Mesendoderm (in vitro differentiated cells): ENCODE data around the gene RASAL2.

Source experiments
- DNase-seq: peaks from one replicate; pipeline ENCODE4 v3.0.0; 2013
- H2AK5ac ChIP-seq: 2 replicates; pipeline ENCODE4 v1.6.1; 2013; ENCODE audit warnings: low read length, inconsistent platforms
- H2BK120ac ChIP-seq: 2 replicates; pipeline ENCODE4 v1.6.1; 2013; ENCODE audit warnings: low read depth, mild to moderate bottlenecking, low read length, moderate library complexity, mixed read lengths
- H2BK15ac ChIP-seq: replicated peaks from 2 replicates; pipeline ENCODE4 v1.6.1; 2013; ENCODE audit warnings: low read depth, mild to moderate bottlenecking, moderate library complexity
- H2BK5ac ChIP-seq: 2 replicates; pipeline ENCODE4 v1.6.1; 2013; ENCODE audit warnings: low read length, inconsistent platforms
- H3K18ac ChIP-seq: 2 replicates; pipeline ENCODE4 v1.6.1; 2013; ENCODE audit warnings: mild to moderate bottlenecking, low read length, mixed read lengths
- H3K23ac ChIP-seq: one replicate; pipeline ENCODE4 v1.6.1; 2013; ENCODE audit warnings: low read length
- H3K27ac ChIP-seq: 2 replicates; pipeline ENCODE4 v1.5.1; 2013; ENCODE audit warnings: low read depth, mild to moderate bottlenecking, inconsistent platforms, low read length, moderate library complexity
- H3K27me3 ChIP-seq: 2 replicates; pipeline ENCODE4 v1.6.1; 2013; ENCODE audit warnings: low read length, control low read depth, mild to moderate bottlenecking, inconsistent platforms; ENCODE audit not compliant: insufficient read depth, poor library complexity
- H3K36me3 ChIP-seq: 2 replicates; pipeline ENCODE4 v1.6.1; 2013; ENCODE audit warnings: low read length, inconsistent platforms; ENCODE audit not compliant: control insufficient read depth, insufficient read depth
- H3K4ac ChIP-seq: one replicate; pipeline ENCODE4 v1.6.1; 2013; ENCODE audit warnings: low read depth, mild to moderate bottlenecking, low read length, moderate library complexity
- H3K4me1 ChIP-seq: 2 replicates; pipeline ENCODE4 v1.6.1; 2013; ENCODE audit warnings: low read depth, low read length, inconsistent platforms; ENCODE audit not compliant: control insufficient read depth
- H3K4me2 ChIP-seq: 2 replicates; pipeline ENCODE4 v1.6.1; 2013; ENCODE audit warnings: low read length
- H3K4me3 ChIP-seq: 2 replicates; pipeline ENCODE4 v1.5.1; 2013; ENCODE audit warnings: mild to moderate bottlenecking, low read length
- H3K56ac ChIP-seq: one replicate; pipeline ENCODE4 v1.6.1; 2013; ENCODE audit warnings: low read length
- H3K79me1 ChIP-seq: 2 replicates; pipeline ENCODE4 v1.6.1; 2013; ENCODE audit warnings: low read length, inconsistent platforms
- H3K79me2 ChIP-seq: 2 replicates; pipeline ENCODE4 v1.6.1; 2013; ENCODE audit warnings: mild to moderate bottlenecking, low read length; ENCODE audit not compliant: control insufficient read depth, insufficient read depth
- H3K9ac ChIP-seq: 2 replicates; pipeline ENCODE4 v1.6.1; 2013; ENCODE audit warnings: low read length, inconsistent platforms
- H4K5ac ChIP-seq: one replicate; pipeline ENCODE4 v1.6.1; 2013; ENCODE audit warnings: low read length
- H4K8ac ChIP-seq: one replicate; pipeline ENCODE4 v1.6.1; 2013; ENCODE audit warnings: low read depth, mild to moderate bottlenecking, control low read depth, low read length, moderate library complexity
- WGBS: extraction: QIAGEN DNeasy Blood & Tissue Kit; methylation state at CpG from one replicate; pipeline ENCODE4 v1.1.7; 2013; ENCODE audit warnings: low lambda C conversion rate, missing lambda C conversion rate; ENCODE audit not compliant: insufficient coverage; ENCODE audit errors: extremely low coverage; 5-methylcytosine and 5-hydroxymethylcytosine counted together

RASAL2 gene

DNA sequence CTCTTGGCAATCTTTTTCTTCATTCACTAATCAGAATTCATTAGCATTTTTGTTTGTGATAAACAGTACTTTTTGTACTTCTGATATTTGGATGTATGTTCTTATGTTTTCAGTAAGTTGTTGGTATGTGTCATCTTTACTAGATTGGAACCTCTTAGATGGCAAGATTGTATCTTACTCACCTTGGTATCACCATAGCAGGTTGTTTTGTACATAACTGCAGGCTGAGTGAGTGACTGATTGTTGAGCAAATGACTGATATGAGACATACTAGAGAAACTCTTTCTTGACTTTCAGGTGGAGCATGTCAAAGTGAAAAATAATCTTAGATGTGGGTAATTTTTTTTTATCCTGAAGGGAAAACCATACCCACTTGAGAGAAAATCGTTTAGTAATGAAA lies 229.2 kb downstream of the RASAL2 start:
- H3K9ac ChIP-seq = no peak overlapping the region
- H3K79me2 ChIP-seq = no peaks in the 10 kb centered on the region
- no peak overlapping the region for H4K8ac ChIP-seq
- H3K4me1 ChIP-seq = no peaks in the 10 kb centered on the region
- H3K27me3 ChIP-seq = no peaks in the 10 kb centered on the region
- H2BK5ac ChIP-seq = no peak overlapping the region
- no peak overlapping the region for H4K5ac ChIP-seq
- no CpG with 5 or more reads among the region's 1 CpG for WGBS
- no peak overlapping the region for H2AK5ac ChIP-seq
- no peaks in the 10 kb centered on the region for H3K36me3 ChIP-seq
- H3K18ac ChIP-seq = no peak overlapping the region
- no peak overlapping the region for H3K23ac ChIP-seq
- DNase-seq = no peak
- no peak overlapping the region for H3K4ac ChIP-seq
- H3K56ac ChIP-seq = no peak overlapping the region
- no peak overlapping the region for H3K27ac ChIP-seq
- no peak overlapping the region for H3K4me3 ChIP-seq
- no peak overlapping the region for H3K4me2 ChIP-seq
- H3K79me1 ChIP-seq = peaks cover 1% of the 10 kb centered on the region
- H2BK120ac ChIP-seq = no peak overlapping the region
- no peak overlapping the region for H2BK15ac ChIP-seq

DNA sequence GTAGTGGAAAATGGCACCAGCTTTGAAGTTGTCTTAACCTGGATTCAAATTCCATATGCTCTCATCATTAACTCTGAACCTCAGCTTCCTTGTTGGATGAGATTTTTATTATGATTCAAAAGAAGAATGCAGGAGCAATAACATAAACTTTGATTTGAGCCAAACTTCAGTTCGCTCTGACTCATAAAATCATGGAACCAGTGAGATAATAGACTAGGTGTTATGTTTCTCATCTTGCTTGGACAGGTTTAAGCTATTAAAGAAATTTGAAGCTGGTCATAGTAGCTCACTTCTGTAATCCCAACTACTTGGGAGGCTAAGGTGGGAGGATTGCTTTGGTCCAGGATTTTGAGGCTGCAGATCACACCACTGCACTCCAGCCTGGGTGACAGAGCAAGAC lies 230.1 kb downstream of the RASAL2 start:
- no peak overlapping the region for H3K4ac ChIP-seq
- H2AK5ac ChIP-seq = no peak overlapping the region
- no peak overlapping the region for H3K4me2 ChIP-seq
- no peak overlapping the region for H3K4me3 ChIP-seq
- no peak overlapping the region for H3K18ac ChIP-seq
- no peak overlapping the region for H2BK5ac ChIP-seq
- H3K4me1 ChIP-seq = no peaks in the 10 kb centered on the region
- no peaks in the 10 kb centered on the region for H3K27me3 ChIP-seq
- H3K36me3 ChIP-seq = no peaks in the 10 kb centered on the region
- H3K56ac ChIP-seq = no peak overlapping the region
- H3K23ac ChIP-seq = no peak overlapping the region
- no peak for DNase-seq
- no peak overlapping the region for H2BK15ac ChIP-seq
- H2BK120ac ChIP-seq = no peak overlapping the region
- WGBS = no CpG with 5 or more reads among the region's 1 CpG
- H3K79me1 ChIP-seq = peaks cover 1% of the 10 kb centered on the region
- no peaks in the 10 kb centered on the region for H3K79me2 ChIP-seq
- H4K5ac ChIP-seq = no peak overlapping the region
- no peak overlapping the region for H4K8ac ChIP-seq
- no peak overlapping the region for H3K9ac ChIP-seq
- no peak overlapping the region for H3K27ac ChIP-seq

- no peak overlapping the region for H3K27ac ChIP-seq
- H4K5ac ChIP-seq = no peak overlapping the region
- no peak overlapping the region for H3K18ac ChIP-seq
- H3K36me3 ChIP-seq = no peaks in the 10 kb centered on the region
- no peak for DNase-seq
- H3K23ac ChIP-seq = no peak overlapping the region
- no peak overlapping the region for H3K9ac ChIP-seq
- no peaks in the 10 kb centered on the region for H3K27me3 ChIP-seq
- no peak overlapping the region for H4K8ac ChIP-seq
- no peak overlapping the region for H3K4me2 ChIP-seq
- H3K4me1 ChIP-seq = no peaks in the 10 kb centered on the region
- no peak overlapping the region for H3K56ac ChIP-seq
- H2AK5ac ChIP-seq = no peak overlapping the region
- no peaks in the 10 kb centered on the region for H3K79me1 ChIP-seq
- no peak overlapping the region for H2BK15ac ChIP-seq
- no peak overlapping the region for H3K4me3 ChIP-seq
- no CpG with 5 or more reads among the region's 3 CpGs for WGBS
- no peak overlapping the region for H3K4ac ChIP-seq
- no peak overlapping the region for H2BK120ac ChIP-seq
- no peaks in the 10 kb centered on the region for H3K79me2 ChIP-seq
- no peak overlapping the region for H2BK5ac ChIP-seq
Observed at GRCh38 chr1:178328728-178329127, 234.8 kb downstream of the RASAL2 start.

DNA sequence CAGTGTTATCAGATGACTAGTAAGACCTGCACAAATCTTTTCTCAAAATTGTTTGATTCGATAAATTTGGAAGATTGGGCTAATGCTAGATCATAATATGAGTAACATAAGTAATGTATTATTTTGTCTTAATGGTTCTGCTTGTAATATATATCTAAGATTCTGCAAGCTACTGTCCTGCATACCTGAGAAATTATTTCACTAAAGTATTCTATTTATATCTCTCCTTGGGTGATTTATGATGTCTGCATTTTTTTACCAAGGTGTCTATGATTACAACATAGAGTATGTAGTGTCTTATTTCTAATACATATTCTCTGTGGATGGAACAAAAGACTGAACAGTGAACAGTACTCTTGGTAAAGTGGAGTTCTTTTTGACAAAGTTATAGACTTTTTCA lies 236.2 kb downstream of the RASAL2 start:
- Histone ChIP-seq H3K4me3 (no peak overlapping the region), H3K27ac (no peak overlapping the region), H2AK5ac (no peak overlapping the region), H3K79me1 (no peaks in the 10 kb centered on the region), H3K4ac (no peak overlapping the region), H3K23ac (no peak overlapping the region), H3K56ac (no peak overlapping the region), H3K4me1 (no peaks in the 10 kb centered on the region), H3K18ac (no peak overlapping the region), H2BK15ac (no peak overlapping the region), H3K4me2 (no peak overlapping the region), H3K36me3 (no peaks in the 10 kb centered on the region), H4K5ac (no peak overlapping the region), H2BK120ac (no peak overlapping the region), H3K27me3 (no peaks in the 10 kb centered on the region), H3K9ac (no peak overlapping the region), H4K8ac (no peak overlapping the region), H3K79me2 (no peaks in the 10 kb centered on the region), H2BK5ac (no peak overlapping the region)
- no CpG with 5 or more reads among the region's 1 CpG for WGBS
- no peak for DNase-seq

DNA sequence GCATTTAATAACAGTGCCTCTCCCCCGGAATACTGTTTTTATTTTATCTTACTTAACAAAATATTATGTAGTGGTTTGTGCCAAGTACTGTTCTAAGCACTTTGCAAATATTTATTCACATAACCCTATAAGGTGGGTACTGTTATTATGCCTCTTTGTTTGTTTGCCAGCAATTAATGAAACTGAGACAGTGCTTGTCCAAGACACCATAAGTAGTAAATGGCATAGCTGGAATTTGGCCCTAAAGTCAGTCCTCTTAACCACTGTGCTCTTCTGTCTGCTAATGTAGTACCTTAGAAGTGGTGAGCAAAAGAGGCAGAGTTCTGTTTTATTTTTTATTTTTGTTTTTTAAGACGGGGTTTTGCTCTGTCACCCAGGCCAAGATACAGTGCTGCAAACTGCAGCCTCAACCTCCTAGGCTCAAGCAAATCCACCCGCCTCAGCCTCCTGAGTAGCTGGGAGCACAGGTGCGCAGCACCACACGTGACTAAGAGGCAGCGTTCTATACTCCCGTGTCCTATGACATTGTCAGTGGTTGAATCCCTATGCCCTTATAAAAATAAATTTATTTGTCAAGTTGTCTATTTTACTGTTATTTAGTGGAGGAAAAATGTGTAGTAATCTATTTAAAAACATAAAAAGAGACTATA lies 237.1 kb downstream of the RASAL2 start:
- H2AK5ac ChIP-seq = no peak overlapping the region
- no peak overlapping the region for H3K18ac ChIP-seq
- H3K23ac ChIP-seq = no peak overlapping the region
- H3K4ac ChIP-seq = no peak overlapping the region
- no peak overlapping the region for H3K4me2 ChIP-seq
- H3K4me3 ChIP-seq = no peak overlapping the region
- no peak overlapping the region for H3K27ac ChIP-seq
- no peak overlapping the region for H4K8ac ChIP-seq
- no peaks in the 10 kb centered on the region for H3K36me3 ChIP-seq
- no peaks in the 10 kb centered on the region for H3K79me1 ChIP-seq
- H3K9ac ChIP-seq = no peak overlapping the region
- no peak overlapping the region for H2BK5ac ChIP-seq
- no peak for DNase-seq
- no peak overlapping the region for H4K5ac ChIP-seq
- no peaks in the 10 kb centered on the region for H3K4me1 ChIP-seq
- H2BK15ac ChIP-seq = no peak overlapping the region
- H3K27me3 ChIP-seq = no peaks in the 10 kb centered on the region
- H3K56ac ChIP-seq = no peak overlapping the region
- no peak overlapping the region for H2BK120ac ChIP-seq
- no CpG with 5 or more reads among the region's 7 CpGs for WGBS
- peaks cover 1% of the 10 kb centered on the region for H3K79me2 ChIP-seq

DNA sequence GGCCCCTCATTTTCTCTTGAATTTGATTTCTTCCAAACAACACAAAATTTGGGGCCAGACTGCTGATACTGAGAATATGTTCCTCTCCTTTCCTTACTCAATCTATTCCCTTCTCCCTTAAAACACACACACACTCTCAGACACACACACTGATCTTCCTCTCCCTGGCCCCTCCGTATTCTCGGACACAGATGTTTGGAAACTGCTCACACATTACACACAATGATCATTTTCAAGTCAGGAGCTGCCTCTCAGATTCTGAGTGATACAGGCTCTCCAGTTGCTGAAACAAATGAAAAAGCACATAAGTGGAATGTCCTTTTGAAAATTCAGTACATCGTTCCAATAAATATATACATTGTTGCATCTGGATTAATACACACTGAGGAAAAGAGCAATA lies 241.5 kb downstream of the RASAL2 start:
- H3K4me1 ChIP-seq = no peaks in the 10 kb centered on the region
- H4K5ac ChIP-seq = no peak overlapping the region
- H3K27me3 ChIP-seq = no peaks in the 10 kb centered on the region
- peaks cover 1% of the 10 kb centered on the region for H3K79me2 ChIP-seq
- WGBS = no CpG with 5 or more reads among the region's 3 CpGs
- no peak overlapping the region for H3K27ac ChIP-seq
- no peak overlapping the region for H3K23ac ChIP-seq
- H3K4ac ChIP-seq = no peak overlapping the region
- H3K4me2 ChIP-seq = no peak overlapping the region
- H3K4me3 ChIP-seq = no peak overlapping the region
- H3K9ac ChIP-seq = no peak overlapping the region
- H3K18ac ChIP-seq = no peak overlapping the region
- H2BK15ac ChIP-seq = no peak overlapping the region
- H4K8ac ChIP-seq = no peak overlapping the region
- H2BK120ac ChIP-seq = no peak overlapping the region
- DNase-seq = no peak
- no peaks in the 10 kb centered on the region for H3K36me3 ChIP-seq
- no peak overlapping the region for H2BK5ac ChIP-seq
- H3K79me1 ChIP-seq = no peaks in the 10 kb centered on the region
- H3K56ac ChIP-seq = no peak overlapping the region
- no peak overlapping the region for H2AK5ac ChIP-seq
